ENCODE measurements around the gene HTR1D.
"Not testable (repeated sequence)": the region's sequence is repeated elsewhere in the genome, so short reads cannot be mapped to it uniquely, and the experiment has no call there.

The HTR1D gene

GRCh38 chr1:23196627-23197328 is 20.5 kb downstream of the HTR1D start:
- H3K27me3 ChIP-seq (ENCODE audit: insufficient read depth, low read length, poor library complexity), result no peaks in the 10 kb centered on the region
- no peak overlapping the region for H2BK15ac ChIP-seq (replicated peaks; ENCODE audit: low read depth)
- H2BK120ac ChIP-seq (ENCODE audit: low read depth, low read length), result no peak overlapping the region
- DNase-seq, result peak; percentile 81
- no peak overlapping the region for H3K27ac ChIP-seq (ENCODE audit: low read depth, low read length)
- H3K4ac ChIP-seq (ENCODE audit: low read depth, low read length), result no peak overlapping the region
- no peak overlapping the region for H3K9ac ChIP-seq (ENCODE audit: low read length)
- peaks cover 2% of the 10 kb centered on the region for H3K4me1 ChIP-seq (ENCODE audit: control insufficient read depth, low read depth, low read length)
- H4K8ac ChIP-seq (ENCODE audit: low read depth, low read length), result no peak overlapping the region
- no peak overlapping the region for H3K18ac ChIP-seq (ENCODE audit: low read length)
- peak overlapping the region; percentile 34 for H3K56ac ChIP-seq (ENCODE audit: low read length)
- H2AK5ac ChIP-seq (ENCODE audit: low read length), result no peak overlapping the region
- no peak overlapping the region for H2BK5ac ChIP-seq (ENCODE audit: low read length)
- H3K23ac ChIP-seq (ENCODE audit: low read length), result no peak overlapping the region
- WGBS (ENCODE audit: extremely low coverage, insufficient coverage, low lambda C conversion rate), result no CpG with 5 or more reads among the region's 10 CpGs
- H3K36me3 ChIP-seq (ENCODE audit: control insufficient read depth, insufficient read depth, low read length), result no peaks in the 10 kb centered on the region
- H3K79me2 ChIP-seq (ENCODE audit: control insufficient read depth, insufficient read depth, low read length), result no peaks in the 10 kb centered on the region
- no peaks in the 10 kb centered on the region for H3K79me1 ChIP-seq (ENCODE audit: low read length)
- peak overlapping the region; percentile 71 for H4K5ac ChIP-seq (ENCODE audit: low read length)
- H3K4me2 ChIP-seq (ENCODE audit: low read length), result no peak overlapping the region
- no peak overlapping the region for H3K4me3 ChIP-seq (ENCODE audit: low read length)

GRCh38 chr1:23194119-23194984 is 22.9 kb downstream of the HTR1D start:
- Histone ChIP-seq H3K27me3 (ENCODE audit: insufficient read depth, low read length, poor library complexity) (no peaks in the 10 kb centered on the region), H2BK120ac (ENCODE audit: low read depth, low read length) (no peak overlapping the region), H4K5ac (ENCODE audit: low read length) (no peak overlapping the region), H3K18ac (ENCODE audit: low read length) (no peak overlapping the region), H2BK15ac (replicated peaks; ENCODE audit: low read depth) (no peak overlapping the region), H3K4me3 (ENCODE audit: low read length) (no peak overlapping the region), H3K36me3 (ENCODE audit: control insufficient read depth, insufficient read depth, low read length) (no peaks in the 10 kb centered on the region), H3K4ac (ENCODE audit: low read depth, low read length) (no peak overlapping the region), H3K23ac (ENCODE audit: low read length) (no peak overlapping the region), H2AK5ac (ENCODE audit: low read length) (no peak overlapping the region), H3K79me1 (ENCODE audit: low read length) (no peaks in the 10 kb centered on the region), H3K4me2 (ENCODE audit: low read length) (no peak overlapping the region), H3K27ac (ENCODE audit: low read depth, low read length) (no peak overlapping the region), H3K56ac (ENCODE audit: low read length) (no peak overlapping the region), H3K79me2 (ENCODE audit: control insufficient read depth, insufficient read depth, low read length) (no peaks in the 10 kb centered on the region), H3K4me1 (ENCODE audit: control insufficient read depth, low read depth, low read length) (peaks cover 2% of the 10 kb centered on the region), H2BK5ac (ENCODE audit: low read length) (no peak overlapping the region), H3K9ac (ENCODE audit: low read length) (no peak overlapping the region), H4K8ac (ENCODE audit: low read depth, low read length) (no peak overlapping the region)
- peak; percentile 56 for DNase-seq
- WGBS (ENCODE audit: extremely low coverage, insufficient coverage, low lambda C conversion rate), result no CpG with 5 or more reads among the region's 11 CpGs

GRCh38 chr1:23193391-23194118 is 23.7 kb downstream of the HTR1D start:
- whole genome bisulfite sequencing (ENCODE audit: extremely low coverage, insufficient coverage, low lambda C conversion rate), result no CpG with 5 or more reads among the region's 27 CpGs
- no peaks in the 10 kb centered on the region for H3K79me2 ChIP-seq (ENCODE audit: control insufficient read depth, insufficient read depth, low read length)
- H2BK5ac ChIP-seq (ENCODE audit: low read length), result no peak overlapping the region
- no peak overlapping the region for H4K8ac ChIP-seq (ENCODE audit: low read depth, low read length)
- no peak overlapping the region for H3K4ac ChIP-seq (ENCODE audit: low read depth, low read length)
- H3K79me1 ChIP-seq (ENCODE audit: low read length), result no peaks in the 10 kb centered on the region
- no peaks in the 10 kb centered on the region for H3K27me3 ChIP-seq (ENCODE audit: insufficient read depth, low read length, poor library complexity)
- no peak overlapping the region for H3K27ac ChIP-seq (ENCODE audit: low read depth, low read length)
- DNase-seq, result no peak
- H3K23ac ChIP-seq (ENCODE audit: low read length), result no peak overlapping the region
- no peak overlapping the region for H3K4me3 ChIP-seq (ENCODE audit: low read length)
- no peak overlapping the region for H3K9ac ChIP-seq (ENCODE audit: low read length)
- no peak overlapping the region for H2BK120ac ChIP-seq (ENCODE audit: low read depth, low read length)
- no peaks in the 10 kb centered on the region for H3K36me3 ChIP-seq (ENCODE audit: control insufficient read depth, insufficient read depth, low read length)
- H4K5ac ChIP-seq (ENCODE audit: low read length), result no peak overlapping the region
- H3K18ac ChIP-seq (ENCODE audit: low read length), result no peak overlapping the region
- peaks cover 2% of the 10 kb centered on the region for H3K4me1 ChIP-seq (ENCODE audit: control insufficient read depth, low read depth, low read length)
- H3K4me2 ChIP-seq (ENCODE audit: low read length), result no peak overlapping the region
- H2AK5ac ChIP-seq (ENCODE audit: low read length), result no peak overlapping the region
- no peak overlapping the region for H2BK15ac ChIP-seq (replicated peaks; ENCODE audit: low read depth)
- H3K56ac ChIP-seq (ENCODE audit: low read length), result no peak overlapping the region

GRCh38 chr1:23191199-23191598 is 26.1 kb downstream of the HTR1D start:
- no peak overlapping the region for H3K4me3 ChIP-seq (ENCODE audit: low read length)
- no peak for DNase-seq
- no peak overlapping the region for H2BK15ac ChIP-seq (replicated peaks; ENCODE audit: low read depth)
- no peaks in the 10 kb centered on the region for H3K36me3 ChIP-seq (ENCODE audit: control insufficient read depth, insufficient read depth, low read length)
- no peak overlapping the region for H4K5ac ChIP-seq (ENCODE audit: low read length)
- no peaks in the 10 kb centered on the region for H3K4me1 ChIP-seq (ENCODE audit: control insufficient read depth, low read depth, low read length)
- no peak overlapping the region for H2AK5ac ChIP-seq (ENCODE audit: low read length)
- no peak overlapping the region for H3K18ac ChIP-seq (ENCODE audit: low read length)
- H2BK5ac ChIP-seq (ENCODE audit: low read length), result no peak overlapping the region
- H3K27ac ChIP-seq (ENCODE audit: low read depth, low read length), result no peak overlapping the region
- H2BK120ac ChIP-seq (ENCODE audit: low read depth, low read length), result no peak overlapping the region
- H3K27me3 ChIP-seq (ENCODE audit: insufficient read depth, low read length, poor library complexity), result no peaks in the 10 kb centered on the region
- no peak overlapping the region for H3K4ac ChIP-seq (ENCODE audit: low read depth, low read length)
- no peaks in the 10 kb centered on the region for H3K79me1 ChIP-seq (ENCODE audit: low read length)
- no peak overlapping the region for H3K9ac ChIP-seq (ENCODE audit: low read length)
- no peak overlapping the region for H3K23ac ChIP-seq (ENCODE audit: low read length)
- H4K8ac ChIP-seq (ENCODE audit: low read depth, low read length), result no peak overlapping the region
- no peaks in the 10 kb centered on the region for H3K79me2 ChIP-seq (ENCODE audit: control insufficient read depth, insufficient read depth, low read length)
- no CpG with 5 or more reads among the region's 3 CpGs for WGBS (ENCODE audit: extremely low coverage, insufficient coverage, low lambda C conversion rate)
- H3K4me2 ChIP-seq (ENCODE audit: low read length), result no peak overlapping the region
- no peak overlapping the region for H3K56ac ChIP-seq (ENCODE audit: low read length)

- H3K4me3 ChIP-seq (ENCODE audit: low read length); H2BK5ac ChIP-seq (ENCODE audit: low read length); H3K27me3 ChIP-seq (ENCODE audit: insufficient read depth, low read length, poor library complexity); H3K27ac ChIP-seq (ENCODE audit: low read depth, low read length); H3K9ac ChIP-seq (ENCODE audit: low read length); H3K4me1 ChIP-seq (ENCODE audit: control insufficient read depth, low read depth, low read length); H3K36me3 ChIP-seq (ENCODE audit: control insufficient read depth, insufficient read depth, low read length); H3K23ac ChIP-seq (ENCODE audit: low read length); H3K79me2 ChIP-seq (ENCODE audit: control insufficient read depth, insufficient read depth, low read length); H3K4me2 ChIP-seq (ENCODE audit: low read length); H4K8ac ChIP-seq (ENCODE audit: low read depth, low read length); H3K18ac ChIP-seq (ENCODE audit: low read length); H2BK120ac ChIP-seq (ENCODE audit: low read depth, low read length); H3K79me1 ChIP-seq (ENCODE audit: low read length); H2AK5ac ChIP-seq (ENCODE audit: low read length); H3K56ac ChIP-seq (ENCODE audit: low read length); H3K4ac ChIP-seq (ENCODE audit: low read depth, low read length); H2BK15ac ChIP-seq (replicated peaks; ENCODE audit: low read depth); H4K5ac ChIP-seq (ENCODE audit: low read length): not testable (repeated sequence)
- DNase-seq, result peak; percentile 88
- no CpG with 5 or more reads among the region's 13 CpGs for WGBS (ENCODE audit: extremely low coverage, insufficient coverage, low lambda C conversion rate)
Measured at GRCh38 chr1:23188936-23189452, 28.3 kb downstream of the HTR1D start.

All from mesendoderm (in vitro differentiated cells).